ENCODE results near the gene MED16.
"Not testable (repeated sequence)": the region's sequence is repeated elsewhere in the genome, so short reads cannot be mapped to it uniquely, and the experiment has no call there.

The MED16 gene

DNA sequence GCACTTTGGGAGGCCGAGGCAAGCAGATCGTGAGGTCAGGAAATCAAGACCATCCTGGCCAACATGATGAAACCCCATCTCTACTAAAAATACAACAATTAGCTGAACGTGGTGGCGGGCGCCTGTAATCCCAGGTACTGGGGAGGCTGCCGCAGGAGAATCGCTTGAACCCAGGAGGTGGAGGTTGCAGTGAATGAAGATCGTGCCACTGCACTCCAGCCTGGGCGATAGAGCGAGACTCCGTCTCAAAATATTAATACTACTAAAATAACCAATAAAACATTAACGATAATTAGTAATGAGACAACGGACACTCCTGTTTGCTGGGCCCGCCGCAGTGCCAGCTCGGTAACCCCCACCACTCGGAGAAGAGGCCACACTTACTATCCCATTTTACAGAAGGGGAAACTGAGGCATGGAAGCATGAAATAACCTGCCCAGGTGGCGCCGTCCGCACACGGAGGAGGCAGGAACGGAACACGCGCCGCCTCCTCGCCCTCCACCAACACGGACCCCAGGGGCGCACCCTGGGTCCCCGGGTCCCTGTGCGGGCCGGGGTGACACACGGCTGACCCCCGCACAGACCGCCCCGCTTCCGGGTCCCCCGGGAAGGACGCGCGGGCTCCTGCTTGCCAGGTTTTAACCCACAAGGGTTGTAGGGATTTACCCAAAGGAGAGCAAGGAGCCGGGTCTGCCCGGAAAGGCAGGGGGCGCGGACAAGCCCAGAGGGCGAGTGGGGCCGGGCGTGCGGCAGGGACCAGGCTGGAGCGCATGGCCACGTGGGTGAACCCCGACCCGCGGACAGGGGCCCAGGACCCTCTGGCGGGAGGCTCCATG lies 18.4 kb upstream of the MED16 start:
- no peak for DNase-seq

GRCh38 chr19:907183-907853 lies 14.3 kb upstream of the MED16 start:
- DNase-seq, result no peak

DNA sequence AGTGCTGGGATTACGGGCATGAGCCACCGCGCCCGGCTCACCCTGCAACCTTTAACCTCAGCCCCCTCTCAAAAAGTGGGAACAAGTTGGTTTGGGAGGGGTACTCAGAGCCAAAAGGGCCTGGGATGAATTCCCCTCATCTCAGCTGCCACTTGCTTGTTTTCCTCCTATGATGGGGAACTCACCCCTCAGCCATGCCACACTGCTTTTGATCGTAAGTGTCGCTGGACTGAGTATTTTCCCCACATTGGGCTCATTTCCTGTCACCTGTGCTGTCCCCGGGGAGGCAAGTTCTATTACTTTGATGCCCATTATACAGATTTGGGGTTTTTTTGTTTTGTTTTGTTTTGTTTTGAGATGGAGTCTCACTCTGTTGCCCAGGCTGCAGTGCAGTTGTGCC lies 13.5 kb upstream of the MED16 start:
- DNase-seq, result no peak

- DNase-seq, result no peak
Measured at GRCh38 chr19:904545-904944, 11.6 kb upstream of the MED16 start.

- DNase-seq, result no peak
Measured at GRCh38 chr19:903266-903797, 10.3 kb upstream of the MED16 start.

DNA sequence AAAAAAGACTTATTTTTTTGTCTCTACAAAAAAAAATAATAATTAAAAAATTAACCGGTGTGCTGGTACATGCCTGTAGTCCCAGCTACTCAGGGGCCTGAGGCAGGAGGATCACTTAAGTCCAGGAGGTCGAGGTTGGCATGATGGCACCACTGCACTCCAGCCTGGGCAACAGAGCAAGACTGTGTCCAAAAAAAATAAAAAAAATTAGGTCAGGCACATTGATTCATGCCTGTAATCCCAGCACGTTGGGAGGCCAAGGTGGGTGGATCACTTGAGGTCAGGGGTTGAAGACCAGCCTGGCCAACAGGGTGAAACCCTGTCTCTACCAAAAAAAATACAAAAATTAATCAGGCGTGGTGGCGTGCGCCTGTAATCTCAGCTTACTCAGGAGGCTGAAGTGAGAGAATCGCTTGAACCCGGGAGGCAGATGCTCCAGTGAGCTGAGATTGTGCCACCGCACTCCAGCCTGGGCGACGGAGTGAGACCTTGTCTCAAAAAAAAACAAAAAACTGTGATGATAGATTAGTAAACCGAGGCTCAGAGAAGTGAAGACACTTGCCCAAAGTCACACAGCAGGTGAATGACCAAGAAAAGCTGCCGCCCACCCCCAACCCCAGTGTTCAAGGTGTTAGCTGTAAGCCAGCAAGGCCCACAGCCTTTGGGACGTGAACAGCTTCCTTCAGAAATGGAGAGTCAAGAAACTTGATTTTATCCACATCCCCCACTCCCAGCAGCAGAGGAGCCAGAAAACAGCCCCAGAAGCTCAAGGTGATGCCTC lies 9.6 kb upstream of the MED16 start:
- DNase-seq, result no peak

- DNase-seq, result no peak
Measured at GRCh38 chr19:902093-902370, 9.0 kb upstream of the MED16 start.

DNA sequence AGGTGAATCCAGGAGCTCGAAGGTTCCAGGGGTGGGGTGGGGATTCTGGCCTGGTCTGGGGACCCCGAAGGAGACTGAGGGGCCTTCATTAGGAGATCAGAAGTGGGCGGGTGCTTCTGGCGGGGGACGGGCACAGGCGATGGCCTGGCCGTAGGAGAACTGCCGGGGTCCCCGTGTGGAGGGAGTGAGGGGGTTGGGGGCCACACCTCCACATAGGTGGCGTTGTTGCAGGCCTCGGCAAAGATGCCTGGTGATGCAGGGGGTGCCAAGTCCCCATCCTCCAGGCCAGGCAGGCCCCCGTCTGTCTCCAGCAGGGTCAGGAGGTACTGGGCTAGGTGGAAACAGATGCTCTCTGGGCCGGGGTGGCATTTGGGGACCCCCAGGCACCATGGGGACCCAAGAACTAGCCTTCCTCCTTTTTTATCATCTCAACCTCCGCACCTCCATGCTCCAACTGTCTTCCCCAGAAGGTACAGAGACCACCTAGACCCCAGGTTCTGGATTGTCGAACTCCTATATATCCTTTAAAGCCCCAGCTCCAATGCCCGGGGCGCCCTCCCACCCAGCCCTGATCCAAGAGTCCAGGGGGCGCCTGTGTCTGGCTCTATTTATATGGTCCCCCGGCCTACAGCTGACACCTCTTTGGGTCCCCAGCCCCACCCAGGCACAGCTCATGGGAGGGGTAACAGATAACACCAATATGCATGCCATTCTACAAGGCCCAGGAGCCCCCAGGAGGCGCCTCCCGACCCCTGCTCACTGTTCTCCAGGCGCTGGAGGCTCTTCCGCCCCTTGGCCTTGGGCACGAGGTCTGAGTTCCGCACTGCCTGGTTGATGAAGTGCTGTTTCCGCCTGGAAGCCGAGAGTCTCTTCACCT lies 8.5 kb upstream of the MED16 start:
- no peak for DNase-seq

DNA sequence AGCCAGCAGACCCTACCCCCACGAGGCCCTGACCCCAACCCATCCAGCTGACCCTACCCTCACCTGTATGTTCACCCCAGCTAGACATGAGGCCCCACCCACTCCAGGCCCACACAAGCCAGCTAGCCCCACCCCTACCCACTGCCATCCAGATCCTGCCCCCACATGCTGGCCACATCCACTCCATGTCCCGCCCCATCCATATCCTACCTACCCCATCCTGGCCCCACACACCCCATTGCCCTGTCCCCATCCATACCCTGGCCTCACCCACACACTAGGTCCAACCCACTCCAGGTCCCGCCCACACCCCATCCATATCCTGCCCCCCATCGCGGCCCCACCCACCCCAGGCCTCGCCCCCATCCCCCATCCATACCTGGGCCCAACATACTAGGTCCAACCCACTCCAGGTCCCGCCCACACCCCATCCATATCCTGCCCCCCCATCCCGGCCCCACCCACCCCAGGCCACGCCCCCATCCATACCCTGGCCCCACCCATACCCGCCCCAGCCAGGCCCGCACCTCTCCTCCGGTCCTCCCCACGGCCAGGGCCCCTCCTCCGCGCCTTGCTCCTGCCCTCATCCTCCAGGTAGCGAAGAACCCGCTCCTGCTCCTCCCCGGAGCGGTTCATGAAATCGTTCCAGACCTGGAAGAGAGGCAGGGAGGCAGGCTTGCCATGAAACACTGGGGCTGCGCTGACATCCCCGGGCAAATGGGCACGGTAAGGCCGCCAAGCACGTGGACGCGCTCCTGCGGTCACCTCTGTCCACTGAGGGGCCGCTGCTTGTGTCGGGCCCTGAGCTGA lies 7.5 kb upstream of the MED16 start:
- DNase-seq, result no peak

GRCh38 chr19:900043-900301 lies 7.0 kb upstream of the MED16 start:
- DNase-seq, result no peak

GRCh38 chr19:899336-900042 lies 6.5 kb upstream of the MED16 start:
- no peak for DNase-seq

- DNase-seq, result no peak
Measured at GRCh38 chr19:898663-899062, 5.7 kb upstream of the MED16 start.

DNA sequence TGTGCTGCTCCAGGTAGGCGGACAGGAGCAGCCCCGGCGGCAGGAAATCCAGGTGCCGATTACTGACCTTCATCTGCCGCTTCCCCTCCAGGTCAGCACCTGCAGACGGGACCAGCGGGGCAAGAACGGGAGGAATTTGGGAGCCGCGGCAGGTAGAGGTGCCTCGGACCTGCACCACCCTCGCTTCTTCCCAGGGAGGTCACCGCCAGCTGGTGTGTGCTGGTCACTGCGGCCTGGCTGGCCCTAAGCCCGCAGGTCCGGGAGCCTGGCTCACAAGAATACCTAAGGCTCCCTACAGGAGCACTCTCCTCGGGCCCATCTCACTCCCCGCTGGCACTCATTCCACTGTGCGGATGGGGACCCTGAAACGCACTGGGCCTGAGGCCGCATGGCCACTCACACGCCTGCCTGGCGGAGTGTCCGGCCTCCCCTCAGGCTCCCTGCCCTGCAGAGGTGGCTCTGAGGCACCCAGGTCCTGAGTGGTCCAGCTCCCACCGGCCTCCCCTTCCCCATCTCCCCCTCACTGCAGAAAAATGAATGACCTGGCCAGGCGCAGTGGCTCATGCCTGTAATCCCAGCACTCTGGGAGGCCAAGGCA lies 4.6 kb upstream of the MED16 start:
- DNase-seq, result no peak

DNA sequence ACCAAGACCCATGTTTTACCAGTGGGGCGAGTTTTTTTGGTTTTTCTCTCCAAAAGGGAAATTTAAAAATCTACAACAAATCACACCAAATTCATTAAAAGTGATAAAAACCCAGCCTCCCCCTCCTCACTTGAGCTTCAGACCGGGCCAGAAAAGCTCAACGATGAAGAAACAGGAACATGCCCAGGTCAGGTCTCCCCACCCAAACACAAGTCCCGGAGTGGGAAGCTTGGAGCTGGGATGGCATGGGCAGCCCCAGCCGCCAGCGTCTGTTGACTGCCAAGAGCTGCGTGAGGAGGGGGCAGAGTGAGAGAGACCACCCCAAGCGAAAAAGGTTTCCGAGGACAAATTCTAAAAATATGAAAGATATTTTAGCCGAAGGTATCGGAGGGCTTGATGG lies 4.0 kb upstream of the MED16 start:
- no peak for DNase-seq

DNA sequence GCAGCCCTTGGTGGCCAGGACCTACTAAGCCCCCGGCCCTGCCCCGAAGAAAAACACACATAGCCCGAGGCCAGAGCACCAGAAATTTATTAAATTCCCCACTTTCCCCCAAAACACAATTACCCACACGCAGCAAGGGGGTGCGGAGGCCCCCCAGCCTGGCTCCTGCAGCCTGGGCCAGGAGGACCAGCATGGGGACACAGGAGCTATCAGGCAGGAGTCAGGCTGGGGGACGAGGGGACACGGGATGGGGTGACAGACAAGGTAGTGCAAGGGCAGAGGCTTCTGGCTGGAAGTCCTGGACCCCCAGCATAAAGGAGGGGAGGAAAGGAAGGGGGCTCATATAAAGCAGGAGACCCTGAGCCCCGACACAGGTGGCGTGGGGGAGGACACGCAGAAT lies 3.4 kb upstream of the MED16 start:
- DNase-seq, result no peak

DNA sequence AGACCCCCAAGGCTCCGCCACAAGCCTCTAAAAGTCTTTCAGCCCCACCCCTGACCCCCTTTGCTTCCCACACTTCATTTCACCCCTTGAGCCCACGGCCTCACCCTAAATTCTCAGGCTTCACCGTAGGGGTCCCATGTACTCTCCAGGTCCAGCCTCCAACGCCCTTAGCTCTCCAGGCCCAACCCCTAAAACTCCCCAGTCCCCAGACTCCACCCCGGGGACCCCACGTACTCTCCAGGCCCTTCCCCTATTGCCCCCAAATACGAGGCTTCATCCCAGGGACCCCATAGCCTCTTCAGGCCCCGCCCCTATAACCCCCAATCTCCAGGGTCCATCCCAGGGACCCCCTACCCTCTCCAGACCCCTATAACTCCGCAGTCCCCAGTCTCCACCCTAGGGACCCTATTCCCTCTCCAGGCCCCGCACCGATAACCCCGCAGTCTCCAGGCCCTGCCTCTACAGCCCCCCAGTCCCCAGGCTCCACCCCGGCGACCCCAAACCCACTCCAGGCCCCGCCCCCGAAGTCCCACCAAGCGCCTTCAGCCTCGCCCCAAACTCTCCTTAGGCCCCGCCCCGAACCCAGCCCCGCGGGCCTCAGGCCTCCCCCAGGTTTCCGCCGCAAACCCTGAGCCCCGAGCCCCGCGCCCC lies 619 bp downstream of the MED16 start:
- no peak for DNase-seq

DNA sequence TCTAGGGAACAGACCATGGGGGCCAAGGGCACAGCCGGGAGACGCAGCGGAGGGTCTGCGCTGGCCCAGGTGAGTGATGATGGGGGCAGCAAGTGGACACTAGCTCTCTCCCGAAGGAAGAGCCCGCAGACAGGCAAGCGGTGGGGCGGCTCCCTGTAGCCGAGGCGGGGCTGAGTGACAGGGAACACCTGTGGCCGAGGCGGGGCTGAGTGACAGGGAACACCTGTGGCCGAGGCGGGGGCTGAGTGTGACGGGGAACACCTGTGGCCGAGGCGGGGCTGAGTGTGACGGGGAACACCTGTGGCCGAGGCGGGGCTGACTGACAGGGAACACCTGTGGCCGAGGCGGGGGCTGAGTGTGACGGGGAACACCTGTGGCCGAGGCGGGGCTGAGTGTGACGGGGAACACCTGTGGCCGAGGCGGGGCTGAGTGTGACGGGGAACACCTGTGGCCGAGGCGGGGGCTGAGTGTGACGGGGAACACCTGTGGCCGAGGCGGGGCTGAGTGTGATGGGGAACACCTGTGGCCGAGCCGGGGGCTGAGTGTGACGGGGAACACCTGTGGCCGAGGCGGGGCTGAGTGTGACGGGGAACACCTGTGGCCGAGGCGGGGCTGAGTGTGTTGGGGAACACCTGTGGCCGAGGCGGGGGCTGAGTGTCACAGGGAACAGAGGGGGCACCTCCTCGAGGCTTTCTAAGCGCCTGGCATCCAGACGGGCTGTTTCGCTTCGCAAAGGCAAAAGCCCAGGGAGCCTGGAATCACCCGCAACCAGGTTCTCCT lies 1.4 kb downstream of the MED16 start:
- not testable (repeated sequence) for DNase-seq

DNA sequence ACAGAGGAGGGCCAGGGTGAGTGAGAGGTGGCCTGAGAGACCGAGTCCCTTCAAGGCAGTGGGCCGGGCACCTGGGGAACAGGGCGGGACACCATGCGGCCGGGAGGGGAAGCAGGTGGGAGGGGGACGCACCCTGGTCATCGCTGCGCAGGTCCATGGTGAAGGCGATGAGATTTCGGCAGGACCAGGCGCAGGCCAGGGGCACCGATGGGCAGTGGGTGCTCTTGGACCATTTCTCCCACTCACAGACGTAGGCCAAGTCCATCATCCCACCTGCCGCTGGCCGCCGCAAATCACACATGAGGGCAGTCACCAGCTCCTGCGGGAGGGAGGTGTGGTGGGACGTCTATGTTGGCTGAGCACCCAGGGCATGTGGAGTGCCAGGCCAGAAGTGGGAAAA lies 2.2 kb downstream of the MED16 start:
- no peak for DNase-seq

DNA sequence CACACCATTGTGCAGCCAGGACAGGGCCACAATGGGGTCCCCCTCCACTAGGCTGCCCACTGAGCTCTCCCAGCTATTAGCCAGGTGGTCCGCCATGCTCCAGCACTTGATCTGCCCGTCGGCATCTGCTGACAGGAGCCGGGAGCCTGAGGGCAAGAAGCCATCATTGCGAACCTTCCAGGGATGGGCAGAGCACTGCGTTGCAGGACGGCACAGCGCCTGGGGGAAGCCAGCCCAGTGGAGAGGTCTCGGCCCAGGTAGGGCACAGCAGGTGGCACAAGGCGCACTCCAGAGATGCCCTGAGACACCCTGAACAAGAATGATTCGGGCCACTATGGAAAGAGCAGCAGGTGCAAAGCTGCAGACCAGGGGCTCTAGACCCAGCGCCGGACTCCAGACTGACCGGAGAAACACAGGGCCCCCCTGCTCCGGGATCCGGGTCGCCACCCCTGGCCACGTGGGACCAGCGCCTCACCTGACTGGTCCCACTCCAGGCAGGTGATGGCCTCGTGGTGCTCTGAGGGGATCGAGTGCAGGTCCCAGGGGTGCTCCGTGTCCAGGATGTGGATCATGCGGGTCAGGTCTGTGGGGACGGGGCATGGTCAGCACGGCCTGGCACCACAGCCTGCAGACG lies 3.2 kb downstream of the MED16 start:
- no peak for DNase-seq

Measured in stimulated activated CD4-positive, alpha-beta T cell treated with anti-CD3 and anti-CD28 coated beads, Interleukin-2, amount 100 ng/mL, for 48 hours (primary cell).